ENCODE results near the gene ATXN10. TPM values are rescaled to one million over a fixed set of nuclear protein-coding genes. Genes with fewer than 3 reads are reported as not detected.
A peak's percentile ranks its signal among the peaks of the same experiment; 100 is the strongest.
"Not testable (repeated sequence)": the region's sequence is repeated elsewhere in the genome, so short reads cannot be mapped to it uniquely, and the experiment has no call there.

Gene ATXN10, protein sequence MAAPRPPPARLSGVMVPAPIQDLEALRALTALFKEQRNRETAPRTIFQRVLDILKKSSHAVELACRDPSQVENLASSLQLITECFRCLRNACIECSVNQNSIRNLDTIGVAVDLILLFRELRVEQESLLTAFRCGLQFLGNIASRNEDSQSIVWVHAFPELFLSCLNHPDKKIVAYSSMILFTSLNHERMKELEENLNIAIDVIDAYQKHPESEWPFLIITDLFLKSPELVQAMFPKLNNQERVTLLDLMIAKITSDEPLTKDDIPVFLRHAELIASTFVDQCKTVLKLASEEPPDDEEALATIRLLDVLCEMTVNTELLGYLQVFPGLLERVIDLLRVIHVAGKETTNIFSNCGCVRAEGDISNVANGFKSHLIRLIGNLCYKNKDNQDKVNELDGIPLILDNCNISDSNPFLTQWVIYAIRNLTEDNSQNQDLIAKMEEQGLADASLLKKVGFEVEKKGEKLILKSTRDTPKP
- total RNA-seq (2014; rRNA removed; shearing (Covaris generic)): 192 and 302 TPM in 2 replicates

DNA sequence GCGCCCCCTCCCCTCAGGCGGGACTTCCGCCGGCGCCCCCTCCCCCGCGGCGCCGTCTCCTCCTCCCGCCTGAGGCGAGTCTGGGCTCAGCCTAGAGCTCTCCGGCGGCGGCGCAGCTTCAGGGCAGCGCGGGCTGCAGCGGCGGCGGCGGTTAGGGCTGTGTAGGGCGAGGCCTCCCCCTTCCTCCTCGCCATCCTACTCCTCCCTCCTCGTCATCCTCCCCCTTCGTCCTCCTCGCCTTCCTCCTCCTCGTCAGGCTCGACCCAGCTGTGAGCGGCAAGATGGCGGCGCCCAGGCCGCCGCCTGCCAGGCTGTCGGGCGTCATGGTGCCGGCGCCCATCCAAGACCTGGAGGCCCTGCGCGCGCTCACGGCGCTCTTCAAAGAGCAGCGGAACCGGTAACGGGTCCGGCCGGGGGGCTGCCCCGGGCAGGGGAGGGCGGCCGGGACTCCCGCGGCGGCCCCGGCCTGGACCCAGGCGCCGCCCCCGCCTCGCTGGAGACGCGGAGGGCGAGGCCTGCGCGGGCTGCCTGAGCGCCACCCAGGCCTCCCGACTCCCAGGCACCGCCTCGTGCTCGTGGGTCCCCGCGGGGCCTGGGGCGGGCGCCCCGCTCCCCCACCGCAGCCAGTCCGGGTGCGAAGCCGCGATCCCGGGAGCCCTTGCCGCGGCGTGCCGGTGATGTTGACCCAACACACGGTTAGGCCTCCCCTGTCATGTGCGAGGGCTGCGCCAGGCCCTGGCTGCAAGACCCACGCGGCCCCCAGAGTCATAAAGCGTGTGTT, at the start of gene ATXN10:
ATXN10 (plus strand) TSS at position 52 of the 781 bp plus-strand sequence; CDS start at position 282, 230 bp downstream.
- peak; percentile 83 to 88 for DNase-seq (ENCODE audit: low read depth in 1 of 2, low spot score in 2 of 2)
- Histone ChIP-seq H3K27ac (peak within 1 kb of the TSS; percentile 95), H3K27me3 (replicated peaks) (no peaks in the 10 kb centered on the region), H3K4me1 (replicated peaks) (peaks cover 70% of the 10 kb centered on the region), H3K4me3 (peak within 1 kb of the TSS; percentile 96), H3K9me3 (replicated peaks) (no peaks in the 10 kb centered on the region; the same call in 1 of the 2 replicates), H3K36me3 (peaks cover 45% of the 10 kb centered on the region)

- Histone ChIP-seq H3K4me1 (replicated peaks) (peaks cover 10% of the 10 kb centered on the region), H3K4me3 (no peak overlapping the region), H3K27me3 (replicated peaks) (no peaks in the 10 kb centered on the region), H3K36me3 (no peaks in the 10 kb centered on the region), H3K9me3 (replicated peaks) (no peaks in the 10 kb centered on the region), H3K27ac (no peak overlapping the region)
- no peak for DNase-seq (ENCODE audit: low read depth in 1 of 2, low spot score in 2 of 2)
Measured at GRCh38 chr22:45621836-45622600, 49.6 kb upstream of the ATXN10 start.

DNA sequence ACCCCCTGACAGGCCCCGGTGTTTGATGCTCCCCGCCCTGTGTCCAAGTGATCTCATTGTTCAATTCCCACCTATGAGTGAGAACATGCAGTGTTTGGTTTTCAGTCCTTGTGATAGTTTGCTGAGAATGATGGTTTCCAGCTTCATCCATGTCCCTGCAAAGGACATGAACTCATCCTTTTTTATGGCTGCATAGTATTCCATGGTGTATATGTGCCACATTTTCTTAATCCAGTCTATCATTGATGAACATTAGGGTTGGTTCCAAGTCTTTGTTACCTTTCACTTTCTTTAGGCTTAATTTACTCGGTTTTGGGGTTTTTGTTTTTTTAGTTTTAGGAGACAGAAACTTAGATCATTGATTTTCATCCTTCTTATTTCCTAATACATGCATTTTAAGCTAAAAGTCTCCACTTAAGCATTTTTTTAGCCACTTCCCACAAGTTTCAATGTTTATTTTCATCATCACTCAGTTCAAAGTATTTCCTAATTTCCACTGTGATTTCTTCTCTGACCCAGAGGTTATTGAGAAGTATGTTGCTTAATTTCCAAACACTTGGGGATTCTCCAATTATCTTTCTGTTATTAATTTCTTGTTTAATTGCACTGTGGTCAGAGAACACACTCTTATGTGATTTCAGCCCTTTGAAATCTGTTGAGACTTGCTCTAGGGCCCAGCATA, 48.0 kb upstream of the ATXN10 start:
- Histone ChIP-seq H3K27ac (peak overlapping the region; percentile 14; the same call in 1 of the 2 replicates), H3K4me1 (replicated peaks) (peaks cover 21% of the 10 kb centered on the region)
- H3K4me3 ChIP-seq; H3K27me3 ChIP-seq (replicated peaks); H3K9me3 ChIP-seq (replicated peaks); H3K36me3 ChIP-seq; DNase-seq (ENCODE audit: low read depth in 1 of 2, low spot score in 2 of 2): not testable (repeated sequence)

DNA sequence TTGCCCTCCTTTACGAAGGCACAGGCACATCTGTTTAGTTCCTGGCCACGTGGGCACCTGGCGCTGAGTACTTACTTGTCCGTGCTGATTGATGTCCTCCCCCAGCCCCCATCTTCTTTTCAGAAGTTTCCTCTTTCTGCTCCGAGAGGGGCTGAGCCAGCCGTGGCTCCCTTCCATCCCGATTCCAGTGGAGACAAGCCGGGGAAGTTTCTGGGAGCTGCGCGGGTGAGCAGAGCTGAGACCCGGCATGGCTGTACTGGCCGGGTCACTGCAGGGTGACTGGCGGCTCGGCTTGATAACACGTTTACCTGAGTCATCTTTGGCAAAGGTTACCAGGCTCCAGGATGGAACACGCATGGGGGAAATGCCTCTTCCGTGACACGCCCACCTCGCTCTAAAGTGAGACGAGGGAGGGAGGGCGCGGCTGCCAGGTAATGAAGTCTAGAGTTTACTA, 45.4 kb upstream of the ATXN10 start:
- no peak for DNase-seq (ENCODE audit: low read depth in 1 of 2, low spot score in 2 of 2)
- H3K9me3 ChIP-seq (replicated peaks): no peaks in the 10 kb centered on the region
- H3K27me3 ChIP-seq (replicated peaks): no peaks in the 10 kb centered on the region
- H3K4me1 ChIP-seq (replicated peaks): peaks cover 37% of the 10 kb centered on the region
- no peak overlapping the region for H3K27ac ChIP-seq
- H3K4me3 ChIP-seq: no peak overlapping the region
- no peaks in the 10 kb centered on the region for H3K36me3 ChIP-seq

- Histone ChIP-seq H3K4me1 (replicated peaks) (peaks cover 51% of the 10 kb centered on the region), H3K27me3 (replicated peaks) (no peaks in the 10 kb centered on the region), H3K36me3 (no peaks in the 10 kb centered on the region), H3K9me3 (replicated peaks) (no peaks in the 10 kb centered on the region), H3K4me3 (no peak overlapping the region), H3K27ac (no peak overlapping the region)
- DNase-seq (ENCODE audit: low read depth in 1 of 2, low spot score in 2 of 2): no peak
Measured at GRCh38 chr22:45627489-45628233, 44.0 kb upstream of the ATXN10 start.

DNA sequence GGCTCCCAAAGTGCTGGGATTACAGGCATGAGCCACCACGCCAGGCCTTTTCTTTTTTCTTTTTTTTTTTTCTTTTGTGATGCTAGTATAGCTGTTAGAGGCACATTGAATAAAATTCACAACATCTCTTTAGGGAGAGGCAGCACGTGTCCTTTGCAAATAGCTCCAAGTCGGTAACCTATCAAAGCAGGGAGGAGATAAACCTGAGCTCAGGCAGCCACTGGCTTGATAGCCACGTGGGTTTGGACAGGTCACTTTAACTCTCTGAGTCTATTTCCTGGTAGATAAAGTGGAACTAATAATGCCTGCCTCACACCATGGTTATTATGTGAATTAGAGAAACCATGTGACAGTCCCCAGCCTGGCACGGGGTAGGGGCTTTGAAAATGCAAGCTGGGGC, 43.1 kb upstream of the ATXN10 start:
- no peaks in the 10 kb centered on the region for H3K9me3 ChIP-seq (replicated peaks)
- no peak overlapping the region for H3K4me3 ChIP-seq
- DNase-seq (ENCODE audit: low read depth in 1 of 2, low spot score in 2 of 2): no peak
- H3K27me3 ChIP-seq (replicated peaks): no peaks in the 10 kb centered on the region
- no peak overlapping the region for H3K27ac ChIP-seq
- no peaks in the 10 kb centered on the region for H3K36me3 ChIP-seq
- peaks cover 60% of the 10 kb centered on the region for H3K4me1 ChIP-seq (replicated peaks)

DNA sequence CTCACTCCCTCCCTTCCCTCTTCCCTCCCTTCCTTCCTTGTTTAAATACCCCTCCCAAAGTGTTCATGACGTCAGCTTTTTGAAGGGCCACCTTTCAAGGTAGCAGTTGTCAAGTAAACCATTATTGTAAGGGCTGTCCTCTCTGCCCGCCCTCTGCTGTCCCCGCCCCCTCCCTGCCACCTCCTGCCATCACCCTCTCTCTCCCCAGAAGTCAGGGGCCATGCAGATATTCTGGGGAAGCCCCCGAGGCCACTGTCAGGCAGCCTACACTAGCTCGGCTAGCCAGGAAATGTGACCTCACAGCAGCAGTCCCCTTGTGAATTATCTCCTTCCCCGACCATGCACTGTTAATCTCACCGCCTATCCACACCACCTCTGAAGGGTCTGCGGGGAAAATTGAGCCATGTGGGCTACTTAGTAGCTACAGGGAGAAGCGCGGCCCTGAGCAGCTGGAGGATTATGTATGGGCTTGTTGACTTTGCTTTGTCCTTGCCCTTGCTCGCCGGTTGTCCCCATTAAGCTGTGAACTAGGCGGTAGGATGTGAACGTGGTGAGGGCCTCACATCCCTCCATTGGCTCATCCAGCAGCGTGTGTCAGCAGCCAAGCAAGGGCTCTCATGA, 42.1 kb upstream of the ATXN10 start:
- Histone ChIP-seq H3K36me3 (no peaks in the 10 kb centered on the region), H3K4me1 (replicated peaks) (peaks cover 62% of the 10 kb centered on the region), H3K27ac (no peak overlapping the region), H3K27me3 (replicated peaks) (no peaks in the 10 kb centered on the region), H3K9me3 (replicated peaks) (no peaks in the 10 kb centered on the region), H3K4me3 (no peak overlapping the region)
- DNase-seq (ENCODE audit: low read depth in 1 of 2, low spot score in 2 of 2): no peak

- Histone ChIP-seq H3K36me3 (no peaks in the 10 kb centered on the region), H3K4me3 (no peak overlapping the region), H3K27ac (no peak overlapping the region), H3K9me3 (replicated peaks) (no peaks in the 10 kb centered on the region), H3K4me1 (replicated peaks) (peaks cover 62% of the 10 kb centered on the region), H3K27me3 (replicated peaks) (no peaks in the 10 kb centered on the region)
- DNase-seq (ENCODE audit: low read depth in 1 of 2, low spot score in 2 of 2): no peak
Measured at GRCh38 chr22:45630436-45630835, 41.2 kb upstream of the ATXN10 start.

DNA sequence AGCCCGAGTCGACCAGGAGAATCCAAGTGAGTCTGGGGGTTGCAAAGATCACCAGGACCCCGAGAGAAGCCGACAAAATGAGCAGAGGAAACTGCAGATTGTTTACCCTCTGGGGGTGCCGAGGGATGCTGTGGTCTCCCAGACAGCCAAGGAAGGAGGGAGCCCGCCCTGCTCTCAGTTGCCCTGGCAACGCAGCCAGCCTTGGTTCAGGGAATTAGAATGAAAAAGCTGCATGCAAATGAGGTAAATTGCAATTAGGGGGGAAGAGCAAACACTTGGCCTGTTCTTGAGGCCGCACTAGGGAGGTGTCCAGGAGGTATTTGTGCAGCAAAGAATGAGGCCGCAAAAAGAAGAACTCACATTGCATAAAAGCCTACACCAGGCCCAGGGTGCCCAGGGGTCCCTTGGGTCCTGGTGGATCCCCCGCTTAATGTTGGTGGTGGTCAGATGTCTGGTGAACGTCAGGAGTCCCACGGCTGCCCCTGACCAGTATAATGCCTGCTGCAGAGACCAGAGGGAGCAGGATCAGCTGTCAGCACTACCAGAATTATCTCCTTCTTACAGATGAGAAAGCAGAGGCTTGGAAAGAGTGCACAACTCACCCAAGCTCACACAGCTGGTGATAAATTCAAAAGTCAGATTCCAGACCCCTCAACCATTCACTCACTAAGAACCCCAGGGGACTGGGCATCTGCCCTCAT, 40.3 kb upstream of the ATXN10 start:
- no peak for DNase-seq (ENCODE audit: low read depth in 1 of 2, low spot score in 2 of 2)
- H3K36me3 ChIP-seq: no peaks in the 10 kb centered on the region
- H3K27me3 ChIP-seq (replicated peaks): no peaks in the 10 kb centered on the region
- H3K9me3 ChIP-seq (replicated peaks): no peaks in the 10 kb centered on the region
- H3K4me3 ChIP-seq: no peak overlapping the region
- no peak overlapping the region for H3K27ac ChIP-seq
- H3K4me1 ChIP-seq (replicated peaks): peaks cover 62% of the 10 kb centered on the region

DNA sequence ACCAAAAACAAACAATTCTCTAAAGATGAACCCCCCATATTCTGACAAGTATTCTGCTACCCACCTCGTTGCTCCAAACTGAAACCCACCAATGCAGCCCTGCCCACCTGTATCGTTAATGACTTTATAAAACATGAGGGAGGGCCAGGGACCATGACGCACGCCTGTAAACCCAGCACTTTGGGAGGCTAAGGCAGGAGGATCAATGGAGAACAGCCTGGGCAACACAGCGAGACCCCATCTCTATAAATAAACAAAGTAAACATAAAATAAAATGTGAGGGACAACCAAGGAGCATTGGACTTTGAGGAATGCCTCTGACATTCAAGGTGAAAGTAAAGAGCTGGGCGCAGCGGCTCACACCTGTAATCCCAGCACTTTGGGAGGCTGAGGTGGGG, 39.8 kb upstream of the ATXN10 start:
- Histone ChIP-seq H3K27me3 (replicated peaks) (no peaks in the 10 kb centered on the region), H3K9me3 (replicated peaks) (no peaks in the 10 kb centered on the region), H3K4me3 (no peak overlapping the region), H3K4me1 (replicated peaks) (peaks cover 62% of the 10 kb centered on the region), H3K27ac (no peak overlapping the region; the same call in 1 of the 2 replicates), H3K36me3 (no peaks in the 10 kb centered on the region)
- no peak for DNase-seq (ENCODE audit: low read depth in 1 of 2, low spot score in 2 of 2)

DNA sequence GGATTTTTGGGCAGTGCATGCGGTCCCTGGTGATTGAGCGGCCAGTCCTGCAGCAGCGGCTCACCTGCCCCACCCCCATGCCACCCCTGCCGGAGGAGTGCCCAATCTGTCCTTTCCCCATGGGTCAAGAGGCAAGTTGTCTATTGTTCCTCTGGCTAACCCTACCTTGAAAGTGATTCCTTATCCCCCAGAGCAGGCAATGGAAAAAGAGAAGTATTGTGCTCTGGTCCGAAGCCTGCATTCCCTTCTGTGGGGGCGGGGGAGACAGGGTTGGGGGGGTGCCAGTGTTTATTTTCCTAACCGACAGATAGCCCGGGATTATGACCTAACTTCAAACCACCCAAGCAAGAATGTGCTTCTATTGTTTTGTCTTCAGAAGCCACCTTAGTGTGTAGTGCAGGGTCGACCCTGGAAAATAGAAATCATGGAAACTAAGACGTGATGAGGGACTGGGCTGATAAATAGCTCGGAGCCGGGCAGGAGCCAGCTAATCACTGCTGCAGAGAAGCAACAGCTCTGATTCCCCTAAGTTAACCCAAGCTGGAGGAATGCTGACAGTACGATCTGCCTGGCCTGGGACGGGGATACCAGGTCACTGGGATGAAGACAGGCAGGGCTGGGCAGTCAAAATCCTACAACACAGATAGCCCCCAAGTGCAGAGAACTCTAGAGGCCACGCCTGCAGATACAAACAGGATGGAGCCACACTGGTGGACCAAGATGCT, 38.7 kb upstream of the ATXN10 start:
- Histone ChIP-seq H3K36me3 (no peaks in the 10 kb centered on the region), H3K4me3 (peak overlapping the region; percentile 25), H3K9me3 (replicated peaks) (no peaks in the 10 kb centered on the region), H3K27ac (peak overlapping the region; percentile 76), H3K27me3 (replicated peaks) (no peaks in the 10 kb centered on the region), H3K4me1 (replicated peaks) (peaks cover 56% of the 10 kb centered on the region)
- DNase-seq (ENCODE audit: low read depth in 1 of 2, low spot score in 2 of 2): peak; percentile 85 to 92

Measured in SJSA1 (cell line).